H9 (cell line): ENCODE results near the gene PMM2. TPM values are rescaled to one million over a fixed set of nuclear protein-coding genes. Genes with fewer than 3 reads are reported as not detected.

ENCODE experiments used
- DNase-seq: peaks from one replicate; pipeline ENCODE4 v3.0.0-alpha.2; 2017
- H2AFZ ChIP-seq: one replicate; pipeline ENCODE4 v1.6.1; 2013; ENCODE audit warnings: mild to moderate bottlenecking, low read length, control low read depth, moderate library complexity
- H2AK5ac ChIP-seq: 2 replicates; pipeline ENCODE4 v1.6.1; 2013; ENCODE audit warnings: low read length, control low read depth, mixed read lengths; ENCODE audit not compliant: insufficient read length
- H2BK120ac ChIP-seq: one replicate; pipeline ENCODE4 v1.6.1; 2013; ENCODE audit warnings: low read depth, mild to moderate bottlenecking, low read length, control low read depth, inconsistent platforms; ENCODE audit not compliant: poor library complexity, severe bottlenecking
- H2BK12ac ChIP-seq: 2 replicates; pipeline ENCODE4 v1.6.1; 2013; ENCODE audit warnings: low read length, control low read depth, mixed read lengths, low read depth; ENCODE audit not compliant: insufficient read length
- H2BK15ac ChIP-seq: 2 replicates; pipeline ENCODE4 v1.6.1; 2013; ENCODE audit warnings: low read depth, low read length, control low read depth
- H2BK20ac ChIP-seq: one replicate; pipeline ENCODE4 v1.6.1; 2013; ENCODE audit warnings: low read depth, mild to moderate bottlenecking, low read length, control low read depth, inconsistent platforms; ENCODE audit not compliant: poor library complexity, severe bottlenecking
- H2BK5ac ChIP-seq: 2 replicates; pipeline ENCODE4 v1.6.1; 2013; ENCODE audit warnings: low read length, control low read depth, mixed read lengths; ENCODE audit not compliant: insufficient read length
- H3K14ac ChIP-seq: 2 replicates; pipeline ENCODE4 v1.6.1; 2013; ENCODE audit warnings: low read length, control low read depth; ENCODE audit not compliant: insufficient read depth
- H3K18ac ChIP-seq: 2 replicates; pipeline ENCODE4 v1.6.1; 2013; ENCODE audit warnings: low read depth, mild to moderate bottlenecking, mixed read lengths, low read length, control low read depth; ENCODE audit not compliant: insufficient read length
- H3K23ac ChIP-seq: 2 replicates; pipeline ENCODE4 v1.6.1; 2013; ENCODE audit warnings: low read length, control low read depth, mixed read lengths, low read depth; ENCODE audit not compliant: insufficient read length
- H3K23me2 ChIP-seq: 2 replicates; pipeline ENCODE4 v1.6.1; 2013; ENCODE audit warnings: low read depth, mild to moderate bottlenecking, mixed read lengths, low read length, control low read depth; ENCODE audit not compliant: insufficient read length, poor library complexity, severe bottlenecking
- H3K27ac ChIP-seq: 2 replicates; pipeline ENCODE4 v1.5.1; 2013; ENCODE audit warnings: low read length, control low read depth, mixed read lengths, low read depth; ENCODE audit not compliant: insufficient read length
- H3K27me3 ChIP-seq: 2 replicates; pipeline ENCODE4 v1.6.1; 2013; ENCODE audit warnings: low read length, control low read depth, inconsistent platforms; ENCODE audit not compliant: insufficient read depth
- H3K4ac ChIP-seq: 2 replicates; pipeline ENCODE4 v1.6.1; 2013; ENCODE audit warnings: low read depth, mild to moderate bottlenecking, control low read depth, inconsistent platforms, low read length, moderate library complexity
- H3K4me1 ChIP-seq: 2 replicates; pipeline ENCODE4 v1.6.1; 2013; ENCODE audit warnings: low read length, control low read depth, inconsistent platforms; ENCODE audit not compliant: insufficient read depth
- H3K4me2 ChIP-seq: 2 replicates; pipeline ENCODE4 v1.6.1; 2013; ENCODE audit warnings: low read length, control low read depth, mixed read lengths; ENCODE audit not compliant: insufficient read length, insufficient read depth
- H3K56ac ChIP-seq: 2 replicates; pipeline ENCODE4 v1.6.1; 2013; ENCODE audit warnings: low read depth, mild to moderate bottlenecking, mixed read lengths, low read length, control low read depth; ENCODE audit not compliant: insufficient read length
- H3K79me1 ChIP-seq: 2 replicates; pipeline ENCODE4 v1.6.1; 2013; ENCODE audit warnings: low read depth, mild to moderate bottlenecking, moderate library complexity, low read length, control low read depth, inconsistent platforms; ENCODE audit not compliant: insufficient read depth, poor library complexity, severe bottlenecking
- H3K79me2 ChIP-seq: 2 replicates; pipeline ENCODE4 v1.6.1; 2013; ENCODE audit warnings: low read length, control low read depth, inconsistent platforms; ENCODE audit not compliant: insufficient read depth
- H3K9ac ChIP-seq: 2 replicates; pipeline ENCODE4 v1.6.1; 2013; ENCODE audit warnings: low read length, control low read depth, mixed read lengths; ENCODE audit not compliant: insufficient read length; ENCODE audit errors: extremely low read depth
- H3K9me3 ChIP-seq: one replicate; pipeline ENCODE4 v1.6.1; 2013; ENCODE audit warnings: low read depth, low read length, inconsistent platforms; ENCODE audit not compliant: control insufficient read depth
- H3T11ph ChIP-seq: one replicate; pipeline ENCODE4 v1.6.1; 2013; ENCODE audit warnings: mild to moderate bottlenecking, low read length, control low read depth, inconsistent platforms
- H4K20me1 ChIP-seq: one replicate; pipeline ENCODE4 v1.6.1; 2013; ENCODE audit not compliant: control insufficient read depth, insufficient read length, insufficient read depth
- H4K5ac ChIP-seq: 2 replicates; pipeline ENCODE4 v1.6.1; 2013; ENCODE audit warnings: low read depth, mild to moderate bottlenecking, mixed read lengths, low read length, control low read depth; ENCODE audit not compliant: insufficient read length
- H4K8ac ChIP-seq: replicated peaks from 2 replicates; pipeline ENCODE4 v1.6.1; 2013; ENCODE audit warnings: low read length, control low read depth, mixed read lengths, low read depth; ENCODE audit not compliant: insufficient read length
- H4K91ac ChIP-seq: 2 replicates; pipeline ENCODE4 v1.6.1; 2013; ENCODE audit warnings: low read depth, mild to moderate bottlenecking, moderate library complexity, mixed read lengths, low read length, control low read depth; ENCODE audit not compliant: insufficient read length
- H3K27ac Mint-ChIP-seq, 3 experiments: 2 replicates in 2 of 3; 3 replicates in 1 of 3; pipeline ENCODE4 v1.8.0; 2020 to 2021; ENCODE audit warnings: mixed read lengths in 3 of 3, mild to moderate bottlenecking in 1 of 3, moderate library complexity in 1 of 3
- H3K27me3 Mint-ChIP-seq: 2 replicates; pipeline ENCODE4 v1.8.0; 2021; ENCODE audit warnings: low read depth, mild to moderate bottlenecking, moderate library complexity, mixed read lengths
- H3K36me3 Mint-ChIP-seq, 3 experiments: 2 replicates in 2 of 3; 3 replicates in 1 of 3; pipeline ENCODE4 v1.8.0; 2020 to 2021; ENCODE audit warnings: low read depth in 3 of 3, mixed read lengths in 3 of 3; ENCODE audit not compliant: insufficient read depth in 1 of 3
- H3K4me1 Mint-ChIP-seq, 2 experiments: 2 replicates each; pipeline ENCODE4 v1.8.0; 2020; ENCODE audit warnings: mixed read lengths in 2 of 2
- H3K4me3 Mint-ChIP-seq, 2 experiments: 2 replicates in 1 of 2; 3 replicates in 1 of 2; pipeline ENCODE4 v1.8.0; 2020 to 2021; ENCODE audit warnings: mild to moderate bottlenecking in 2 of 2, mixed read lengths in 2 of 2, moderate library complexity in 1 of 2
- H3K9me3 Mint-ChIP-seq, 2 experiments: 2 replicates in 1 of 2; 3 replicates in 1 of 2; pipeline ENCODE4 v1.8.0; 2020; ENCODE audit warnings: mild to moderate bottlenecking in 2 of 2, mixed read lengths in 2 of 2, moderate library complexity in 1 of 2
- CTCF ChIP-seq: fragments of 200-600 bp; sonication (generic); conservative IDR thresholded peaks from 3 replicates; pipeline ENCODE4 v1.8.0; 2021; ENCODE audit warnings: antibody characterized with exemption, mild to moderate bottlenecking
- WGBS: extraction: QIAGEN DNeasy Blood & Tissue Kit; methylation state at CpG from one replicate; pipeline ENCODE4 v1.1.7; 2013; ENCODE audit warnings: missing lambda C conversion rate, low lambda C conversion rate, mixed read lengths; ENCODE audit not compliant: insufficient read length; ENCODE audit errors: extremely low coverage; 5-methylcytosine and 5-hydroxymethylcytosine counted together
- total RNA-seq: library from RNA; stranded (reverse); gene quantifications from 2 replicates; pipeline ENCODE4 v1.2.1, GENCODE V29; 2021

The PMM2 gene
- total RNA-seq, 1 experiment from 2014 or later: 82.7 TPM

GRCh38 chr16:8762254-8762653, 35.4 kb upstream of the PMM2 start:
- Histone ChIP-seq H2BK20ac (no peak overlapping the region), H2BK5ac (no peak overlapping the region), H3K23ac (no peak overlapping the region), H2BK12ac (no peak overlapping the region), H2BK120ac (no peak overlapping the region), H2BK15ac (no peak overlapping the region), H3K79me2 (no peaks in the 10 kb centered on the region), H3K4me2 (no peak overlapping the region), H3K23me2 (no peaks in the 10 kb centered on the region), H3T11ph (no peak overlapping the region), H4K8ac (no peak overlapping the region), H3K4ac (no peak overlapping the region), H3K56ac (no peak overlapping the region), H3K9ac (no peak overlapping the region), H3K4me1 (no peaks in the 10 kb centered on the region), H2AFZ (no peak overlapping the region), H3K14ac (no peak overlapping the region), H3K18ac (no peak overlapping the region), H3K9me3 (no peaks in the 10 kb centered on the region), H2AK5ac (no peak overlapping the region), H4K91ac (no peak overlapping the region), H3K27ac (no peak overlapping the region), H4K5ac (no peak overlapping the region), H3K79me1 (no peaks in the 10 kb centered on the region), H4K20me1 (no peaks in the 10 kb centered on the region), H3K27me3 (no peaks in the 10 kb centered on the region)
- no CpG with 5 or more reads among the region's 4 CpGs for WGBS
- Mint-ChIP-seq H3K27me3 (no peaks in the 10 kb centered on the region; the same call in 1 of the 2 replicates), H3K4me3 (no peak overlapping the region), H3K36me3 (no peaks in the 10 kb centered on the region; a peak in 1 of 7 replicates), H3K4me1 (peaks cover 13 to 19% of the 10 kb centered on the region in 2 experiments), H3K27ac (no peak overlapping the region), H3K9me3 (no peaks in the 10 kb centered on the region)
- TF ChIP-seq CTCF: no peak
- no peak for DNase-seq
